ENCODE results near the gene RHAG. TPM values are rescaled to one million over a fixed set of nuclear protein-coding genes. Genes with fewer than 3 reads are reported as not detected.

The RHAG gene
- total RNA-seq, 2 donors from 2014 or later, result not detected

DNA sequence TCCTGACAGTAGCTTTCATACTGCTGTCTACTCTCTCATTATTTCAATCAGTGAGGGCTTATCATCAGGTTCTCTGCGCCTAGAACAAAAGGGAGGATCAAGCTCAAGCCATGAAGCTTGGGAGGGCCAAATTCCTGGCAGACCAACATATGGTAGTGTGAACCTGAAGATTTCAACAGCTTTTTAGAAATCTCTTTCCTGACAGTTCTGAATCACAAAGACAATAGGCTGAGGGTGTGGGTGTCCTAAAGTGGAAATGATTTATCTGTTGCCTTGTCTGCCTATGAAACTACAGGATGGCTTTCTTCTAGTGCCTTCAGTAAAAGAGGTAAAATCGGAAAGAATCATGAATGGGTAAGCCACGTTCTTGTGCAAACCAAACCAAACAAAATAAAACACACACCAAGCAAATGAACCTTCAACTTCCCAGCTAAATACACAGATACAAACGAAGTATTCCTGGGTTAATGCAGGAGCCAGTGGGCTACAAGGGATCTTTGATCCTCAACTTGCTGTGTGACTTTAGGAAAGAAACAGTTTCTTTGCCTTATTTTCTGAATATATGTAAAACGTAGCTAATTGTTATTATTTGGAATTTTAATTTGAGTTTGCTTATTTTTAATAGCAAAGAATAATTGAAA lies 2.7 kb upstream of the RHAG start:
- 74 to 82% methylated on average over 3 to 5 of the region's 5 CpGs for WGBS, 2 experiments (ENCODE audit: insufficient coverage in 1 of 2, insufficient read length in 1 of 2)
- H3K9me3 Mint-ChIP-seq, result no peaks in the 10 kb centered on the region

DNA sequence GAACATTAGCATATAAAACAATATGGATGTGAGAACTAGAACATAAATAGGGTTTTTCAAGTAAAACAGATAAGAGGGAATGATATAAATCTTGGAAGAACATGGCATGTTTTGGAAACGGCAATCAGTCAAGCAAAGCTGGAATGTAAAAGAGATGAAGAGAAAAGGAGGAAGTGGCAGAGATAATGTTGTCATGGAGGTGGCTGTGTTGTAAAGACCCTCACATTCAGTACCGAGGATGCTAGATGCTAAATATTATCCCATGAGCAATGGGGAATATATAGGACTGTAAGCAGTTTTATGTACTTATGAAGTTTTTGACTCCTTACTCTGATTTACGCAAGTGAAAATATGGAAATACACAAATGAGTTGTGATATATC lies 702 bp upstream of the RHAG start:
- TF ChIP-seq, protein P1, sequence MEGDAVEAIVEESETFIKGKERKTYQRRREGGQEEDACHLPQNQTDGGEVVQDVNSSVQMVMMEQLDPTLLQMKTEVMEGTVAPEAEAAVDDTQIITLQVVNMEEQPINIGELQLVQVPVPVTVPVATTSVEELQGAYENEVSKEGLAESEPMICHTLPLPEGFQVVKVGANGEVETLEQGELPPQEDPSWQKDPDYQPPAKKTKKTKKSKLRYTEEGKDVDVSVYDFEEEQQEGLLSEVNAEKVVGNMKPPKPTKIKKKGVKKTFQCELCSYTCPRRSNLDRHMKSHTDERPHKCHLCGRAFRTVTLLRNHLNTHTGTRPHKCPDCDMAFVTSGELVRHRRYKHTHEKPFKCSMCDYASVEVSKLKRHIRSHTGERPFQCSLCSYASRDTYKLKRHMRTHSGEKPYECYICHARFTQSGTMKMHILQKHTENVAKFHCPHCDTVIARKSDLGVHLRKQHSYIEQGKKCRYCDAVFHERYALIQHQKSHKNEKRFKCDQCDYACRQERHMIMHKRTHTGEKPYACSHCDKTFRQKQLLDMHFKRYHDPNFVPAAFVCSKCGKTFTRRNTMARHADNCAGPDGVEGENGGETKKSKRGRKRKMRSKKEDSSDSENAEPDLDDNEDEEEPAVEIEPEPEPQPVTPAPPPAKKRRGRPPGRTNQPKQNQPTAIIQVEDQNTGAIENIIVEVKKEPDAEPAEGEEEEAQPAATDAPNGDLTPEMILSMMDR (conservative IDR thresholded peaks at IDR 0.05), result no peak
- no peak overlapping the region for H3K4me3 ChIP-seq (ENCODE audit: low read length)
- WGBS, 2 experiments (ENCODE audit: insufficient coverage in 1 of 2, insufficient read length in 1 of 2), result 95% methylated on average over 3 of the region's 3 CpGs; no CpG with 5 or more reads in 1 of the 2 experiments
- Mint-ChIP-seq H3K27me3 (ENCODE audit: insufficient read depth) (no peaks in the 10 kb centered on the region), H3K4me3 (no peak overlapping the region), H3K36me3 (ENCODE audit: low read depth) (no peaks in the 10 kb centered on the region), H3K4me1 (peaks cover 4% of the 10 kb centered on the region), H3K27ac (no peak overlapping the region), H3K9me3 (no peaks in the 10 kb centered on the region)
- no peaks in the 10 kb centered on the region for H3K27me3 ChIP-seq (ENCODE audit: control insufficient read depth, insufficient read depth, low read length, poor library complexity, severe bottlenecking)
- DNase-seq, result no peak
- no peaks in the 10 kb centered on the region for H3K9me3 ChIP-seq (ENCODE audit: control insufficient read depth, low read length)
- no peaks in the 10 kb centered on the region for H3K36me3 ChIP-seq (ENCODE audit: control insufficient read depth, insufficient read depth, low read length)
- H3K27ac ChIP-seq (ENCODE audit: low read depth, low read length), result no peak overlapping the region
- H3K4me1 ChIP-seq (ENCODE audit: control insufficient read depth, insufficient read depth, low read length), result peaks cover 8% of the 10 kb centered on the region
- H3K9ac ChIP-seq (ENCODE audit: extremely low read depth, low read length, poor library complexity, severe bottlenecking), result no peak overlapping the region

More for the DNA sequence above, 2.7 kb upstream of the RHAG start:
- Mint-ChIP-seq H3K4me3 (no peak overlapping the region), H3K27ac (no peak overlapping the region), H3K36me3 (ENCODE audit: low read depth) (no peaks in the 10 kb centered on the region), H3K27me3 (ENCODE audit: insufficient read depth) (no peaks in the 10 kb centered on the region), H3K4me1 (peaks cover 4% of the 10 kb centered on the region)
- Histone ChIP-seq H3K36me3 (ENCODE audit: control insufficient read depth, insufficient read depth, low read length) (no peaks in the 10 kb centered on the region), H3K9ac (ENCODE audit: extremely low read depth, low read length, poor library complexity, severe bottlenecking) (peak overlapping the region; percentile 15), H3K9me3 (ENCODE audit: control insufficient read depth, low read length) (no peaks in the 10 kb centered on the region), H3K4me1 (ENCODE audit: control insufficient read depth, insufficient read depth, low read length) (peaks cover 8% of the 10 kb centered on the region), H3K27me3 (ENCODE audit: control insufficient read depth, insufficient read depth, low read length, poor library complexity, severe bottlenecking) (no peaks in the 10 kb centered on the region), H3K27ac (ENCODE audit: low read depth, low read length) (no peak overlapping the region), H3K4me3 (ENCODE audit: low read length) (no peak overlapping the region)
- TF ChIP-seq, protein P1 (conservative IDR thresholded peaks at IDR 0.05), result no peak
- DNase-seq, result no peak

DNA sequence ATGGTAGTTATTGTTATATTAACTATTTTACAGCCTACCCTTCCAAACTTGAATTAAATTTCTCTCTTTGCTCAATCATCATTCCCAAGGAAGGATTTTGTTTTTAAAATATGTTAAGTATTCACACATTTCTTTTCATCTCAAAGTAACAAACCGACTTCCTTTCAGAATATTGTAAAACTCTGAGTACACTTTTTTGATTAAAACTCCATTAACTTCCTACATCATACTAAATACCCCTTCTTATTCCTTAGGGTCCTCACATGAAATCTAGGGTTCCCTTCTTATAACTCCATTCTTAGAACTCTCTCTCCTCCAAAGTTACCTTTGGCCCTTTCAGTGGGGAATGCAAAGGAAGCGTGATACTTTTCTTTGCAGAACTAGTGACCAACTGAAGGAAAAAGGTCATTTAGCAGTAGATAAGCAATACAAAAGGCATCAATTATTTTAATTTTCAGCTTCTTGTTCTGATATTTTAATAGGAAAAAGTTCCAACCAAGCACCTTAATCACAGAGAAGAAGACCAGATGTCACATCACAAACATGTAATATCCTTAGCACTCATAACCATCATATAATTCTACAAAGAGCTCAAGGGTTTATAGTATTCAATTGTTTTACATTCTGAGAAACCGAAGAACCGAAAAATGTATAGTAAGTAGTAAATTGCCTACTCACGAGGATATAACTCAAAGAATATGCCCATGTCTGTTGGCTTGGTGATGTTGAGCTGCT lies 494 bp downstream of the RHAG start:
- H3K4me1 Mint-ChIP-seq, result peaks cover 4% of the 10 kb centered on the region
- Histone ChIP-seq H3K4me3 (ENCODE audit: low read length) (no peak overlapping the region), H3K4me1 (ENCODE audit: control insufficient read depth, insufficient read depth, low read length) (peaks cover 8% of the 10 kb centered on the region), H3K27me3 (ENCODE audit: control insufficient read depth, insufficient read depth, low read length, poor library complexity, severe bottlenecking) (no peaks in the 10 kb centered on the region), H3K27ac (ENCODE audit: low read depth, low read length) (no peak overlapping the region), H3K36me3 (ENCODE audit: control insufficient read depth, insufficient read depth, low read length) (no peaks in the 10 kb centered on the region), H3K9me3 (ENCODE audit: control insufficient read depth, low read length) (no peaks in the 10 kb centered on the region), H3K9ac (ENCODE audit: extremely low read depth, low read length, poor library complexity, severe bottlenecking) (no peak overlapping the region)
- TF ChIP-seq, protein P1 (conservative IDR thresholded peaks at IDR 0.05), result no peak
- H3K4me3 Mint-ChIP-seq, result no peak overlapping the region
- no peak overlapping the region for H3K27ac Mint-ChIP-seq
- H3K36me3 Mint-ChIP-seq (ENCODE audit: low read depth), result no peaks in the 10 kb centered on the region
- DNase-seq, result no peak
- no peaks in the 10 kb centered on the region for H3K9me3 Mint-ChIP-seq
- 94 to 100% methylated on average over 1 to 5 of the region's 5 CpGs for WGBS, 2 experiments (ENCODE audit: insufficient coverage in 1 of 2, insufficient read length in 1 of 2)
- no peaks in the 10 kb centered on the region for H3K27me3 Mint-ChIP-seq (ENCODE audit: insufficient read depth)

Data from endodermal cell (in vitro differentiated cells).